ENCODE measurements around the gene SLC43A1.

Gene SLC43A1

DNA sequence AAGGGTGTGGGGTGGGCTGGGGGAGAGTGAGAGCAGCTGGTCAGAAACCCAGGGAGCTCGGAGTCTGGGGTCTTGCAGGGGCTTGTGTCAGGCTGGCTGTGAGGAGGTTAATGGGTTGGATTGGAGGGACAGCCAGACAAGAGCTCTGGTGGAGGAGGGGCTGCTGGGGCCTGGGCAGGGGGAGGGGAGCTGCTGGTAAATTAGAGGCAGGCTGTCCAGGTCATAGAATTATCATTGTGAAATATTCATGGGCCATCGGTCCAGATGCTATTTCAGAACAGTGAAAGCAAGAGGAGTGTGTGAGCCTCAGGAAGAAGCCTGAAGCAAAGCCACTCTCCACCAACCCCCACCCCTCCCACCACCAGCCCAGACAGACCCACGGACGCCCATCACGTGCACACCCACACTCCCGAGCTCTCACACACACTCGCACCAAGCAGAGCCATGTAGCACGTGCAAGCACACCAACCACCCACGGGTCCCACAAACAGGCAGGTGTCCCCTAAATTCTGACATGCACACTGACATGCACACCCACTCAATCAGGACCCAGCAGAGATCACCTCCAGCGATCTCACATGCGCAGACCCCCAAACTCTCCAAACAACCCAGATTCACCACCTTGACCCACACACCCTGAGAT, 36.4 kb downstream of the SLC43A1 start:
- no peak for DNase-seq (ENCODE audit: low read depth)

DNA sequence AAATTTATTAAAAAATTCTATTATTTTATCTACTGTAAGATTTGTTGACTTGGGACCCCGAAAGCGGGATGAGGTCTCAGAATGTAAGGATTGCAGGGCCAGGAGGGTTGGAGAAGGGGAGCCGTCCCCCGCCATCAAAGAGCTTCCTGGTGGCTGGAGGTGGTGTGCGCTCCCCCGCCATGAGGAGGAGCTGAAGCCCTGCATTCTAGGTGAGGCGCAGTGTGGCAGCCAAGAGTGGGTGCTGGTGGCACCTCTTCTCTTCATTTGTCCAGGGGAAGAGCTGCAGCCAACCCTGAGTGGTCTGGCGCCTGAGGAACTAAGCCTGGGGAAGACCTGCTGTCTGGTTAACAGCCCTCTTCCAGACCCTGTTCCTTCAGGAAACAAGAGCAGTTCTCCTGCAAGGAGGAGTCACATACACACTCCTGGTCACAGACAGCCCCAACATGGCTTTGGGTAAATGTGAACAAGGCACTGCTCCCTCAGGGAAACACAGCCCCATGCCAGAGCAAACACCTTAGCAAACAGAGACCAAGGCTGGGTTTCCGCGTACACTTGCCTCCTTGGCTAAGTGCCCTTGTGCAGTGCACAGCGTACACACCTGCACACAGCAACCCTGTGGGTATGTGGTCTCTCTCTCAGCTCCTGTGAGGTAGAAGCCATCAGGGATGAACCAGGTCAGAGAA, 37.9 kb downstream of the SLC43A1 start:
- no peak for DNase-seq (ENCODE audit: low read depth)

- no peak for DNase-seq (ENCODE audit: low read depth)
Measured at GRCh38 chr11:57476757-57477506, 38.6 kb downstream of the SLC43A1 start.

GRCh38 chr11:57476047-57476756, 39.3 kb downstream of the SLC43A1 start:
- DNase-seq (ENCODE audit: low read depth): no peak

DNA sequence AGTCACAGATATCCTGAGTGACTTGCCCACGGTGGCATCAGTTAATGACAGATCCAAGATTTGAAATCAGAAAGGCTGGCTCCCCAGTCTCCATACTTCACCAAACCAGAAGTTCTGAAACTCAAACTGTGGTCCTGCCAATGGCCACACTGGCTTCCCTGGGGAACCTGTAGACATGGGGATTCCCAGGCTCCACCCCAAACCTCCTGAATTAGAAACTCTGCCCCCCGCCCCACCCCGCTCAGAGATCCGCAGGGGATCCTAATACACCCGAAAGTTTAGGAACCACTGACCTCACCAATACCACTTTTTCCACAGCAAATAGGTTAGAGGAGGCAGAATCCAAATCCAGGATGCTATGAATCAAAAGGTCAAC, 39.8 kb downstream of the SLC43A1 start:
- no peak for DNase-seq (ENCODE audit: low read depth)

GRCh38 chr11:57475191-57475590, 40.3 kb downstream of the SLC43A1 start:
- DNase-seq (ENCODE audit: low read depth): no peak

DNA sequence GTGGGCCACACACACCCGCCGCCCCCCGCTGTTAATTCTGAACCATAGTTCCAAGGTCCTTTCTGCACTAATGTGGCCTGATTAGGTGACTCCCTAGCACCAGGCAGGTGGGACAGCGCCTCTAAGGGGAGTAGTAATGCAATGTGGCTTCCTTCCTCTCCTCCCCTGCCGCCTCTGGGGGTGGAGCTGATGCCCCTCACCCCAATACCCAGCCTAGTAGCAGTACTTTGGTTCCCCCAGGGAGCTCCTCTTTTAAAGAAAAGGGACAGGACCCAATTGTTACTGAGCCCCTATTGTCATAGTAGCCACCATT, 40.7 kb downstream of the SLC43A1 start:
- no peak for DNase-seq (ENCODE audit: low read depth)

DNA sequence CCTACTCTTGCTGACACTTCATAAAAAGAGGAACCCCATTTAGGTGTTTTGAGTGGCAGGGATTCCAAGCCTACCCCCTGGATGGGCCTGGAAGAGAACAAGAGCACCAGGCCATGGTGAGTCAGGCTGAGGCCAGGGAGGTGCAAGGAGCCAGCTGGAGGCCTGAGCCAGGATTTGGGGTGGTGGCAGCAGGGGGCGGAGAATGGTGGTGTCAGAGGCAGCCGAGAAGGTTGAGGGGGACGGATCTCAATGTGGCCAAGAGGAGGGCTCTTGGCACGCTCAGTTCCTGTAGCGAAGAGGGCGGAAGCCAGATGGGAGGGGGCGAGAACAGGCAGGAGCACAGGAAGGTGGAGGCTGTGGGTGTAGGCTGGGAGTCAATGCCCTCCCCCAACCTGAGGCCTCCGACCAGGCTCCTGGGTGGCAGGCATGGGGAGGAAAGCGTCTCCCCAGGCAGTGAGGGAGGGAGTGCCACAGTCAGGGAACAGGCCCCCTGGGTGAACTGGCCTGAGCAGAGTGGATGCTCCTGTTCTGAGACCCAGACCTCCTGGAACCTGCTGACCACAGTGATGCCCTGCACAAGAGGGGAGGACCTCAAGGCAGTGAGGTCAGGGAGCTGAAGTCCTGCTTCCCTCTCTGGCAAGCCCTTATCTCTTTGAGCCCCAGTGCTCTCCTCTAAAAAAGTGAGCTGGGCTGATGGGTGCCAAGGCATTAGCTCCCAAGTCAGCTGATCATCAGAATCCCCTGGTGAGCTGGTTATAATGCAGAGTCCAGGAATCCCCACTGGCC, 41.3 kb downstream of the SLC43A1 start:
- no peak for DNase-seq (ENCODE audit: low read depth)

- DNase-seq (ENCODE audit: low read depth): no peak
Measured at GRCh38 chr11:57473285-57473841, 42.1 kb downstream of the SLC43A1 start.

- no peak for DNase-seq (ENCODE audit: low read depth)
Measured at GRCh38 chr11:57471496-57471895, 44.0 kb downstream of the SLC43A1 start.

GRCh38 chr11:57469268-57469667, 46.2 kb downstream of the SLC43A1 start:
- no peak for DNase-seq (ENCODE audit: low read depth)

DNA sequence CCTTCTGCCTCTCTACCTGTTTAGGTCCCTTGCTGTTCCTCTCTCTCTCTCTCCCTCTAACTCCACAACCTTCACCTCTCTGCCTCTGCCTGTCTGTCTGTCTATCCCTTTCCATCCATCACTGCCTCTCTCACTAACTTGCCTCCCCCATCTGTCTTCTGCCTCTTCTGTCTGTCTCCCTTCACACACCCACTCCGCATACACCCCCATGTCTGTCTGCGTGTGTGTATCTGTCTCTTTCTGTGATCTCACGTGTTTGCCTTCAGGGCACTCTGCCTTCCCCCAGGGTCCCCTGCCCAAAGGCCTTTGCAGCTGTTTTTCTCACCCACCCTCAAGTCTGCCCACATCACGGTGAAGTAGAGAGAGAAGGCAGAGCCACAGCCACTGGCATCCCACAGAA, 47.2 kb downstream of the SLC43A1 start:
- no peak for DNase-seq (ENCODE audit: low read depth)

GRCh38 chr11:57467508-57468157, 47.9 kb downstream of the SLC43A1 start:
- DNase-seq (ENCODE audit: low read depth): no peak

- no peak for DNase-seq (ENCODE audit: low read depth)
Measured at GRCh38 chr11:57466680-57467079, 48.8 kb downstream of the SLC43A1 start.

- DNase-seq (ENCODE audit: low read depth): no peak
Measured at GRCh38 chr11:57464539-57465181, 50.8 kb downstream of the SLC43A1 start.

DNA sequence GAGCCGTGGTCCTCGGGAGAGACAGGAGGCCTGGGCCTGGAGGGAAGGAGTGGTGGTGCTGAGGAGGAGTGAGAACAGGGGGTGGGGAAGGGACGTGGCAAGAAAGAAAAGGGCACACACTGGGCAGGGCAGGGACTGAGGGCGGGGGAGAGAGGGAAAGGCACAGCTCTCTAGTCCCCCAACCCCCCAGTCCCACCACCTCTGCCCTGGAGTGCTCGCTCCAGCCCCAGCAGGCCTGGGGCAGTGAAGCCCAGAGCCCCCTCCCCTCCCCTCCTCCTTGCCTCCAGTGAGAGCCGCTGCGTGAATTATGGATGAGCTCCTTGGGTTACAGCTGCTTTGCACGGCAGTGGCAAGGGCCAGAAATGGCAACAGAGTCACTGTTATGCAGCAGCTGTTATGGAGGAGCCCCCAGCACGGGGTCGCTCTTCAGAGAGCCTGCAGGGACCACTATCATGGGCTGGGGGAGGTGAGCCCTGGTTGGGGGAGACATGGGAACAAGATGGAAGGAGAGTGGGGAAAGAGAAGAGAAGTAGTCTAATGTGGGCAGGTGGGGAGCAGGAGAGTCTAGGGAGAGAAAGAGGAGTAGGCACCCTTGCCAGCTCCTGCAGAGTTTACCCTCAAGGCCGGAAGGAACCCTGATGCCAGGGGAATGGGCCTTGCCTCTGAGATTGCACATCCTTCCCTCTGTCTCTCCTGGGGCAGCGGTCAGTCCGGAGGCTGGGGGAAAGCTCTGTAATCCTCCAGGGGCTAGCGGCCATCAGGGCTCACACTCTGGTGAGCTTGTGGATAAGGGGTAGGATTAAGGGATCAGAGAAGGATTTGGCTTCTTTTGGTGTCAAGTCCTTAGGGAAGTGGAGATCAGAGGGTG, 51.6 kb downstream of the SLC43A1 start:
- no peak for DNase-seq (ENCODE audit: low read depth)

- DNase-seq (ENCODE audit: low read depth): no peak
Measured at GRCh38 chr11:57462597-57462996, 52.9 kb downstream of the SLC43A1 start.

DNA sequence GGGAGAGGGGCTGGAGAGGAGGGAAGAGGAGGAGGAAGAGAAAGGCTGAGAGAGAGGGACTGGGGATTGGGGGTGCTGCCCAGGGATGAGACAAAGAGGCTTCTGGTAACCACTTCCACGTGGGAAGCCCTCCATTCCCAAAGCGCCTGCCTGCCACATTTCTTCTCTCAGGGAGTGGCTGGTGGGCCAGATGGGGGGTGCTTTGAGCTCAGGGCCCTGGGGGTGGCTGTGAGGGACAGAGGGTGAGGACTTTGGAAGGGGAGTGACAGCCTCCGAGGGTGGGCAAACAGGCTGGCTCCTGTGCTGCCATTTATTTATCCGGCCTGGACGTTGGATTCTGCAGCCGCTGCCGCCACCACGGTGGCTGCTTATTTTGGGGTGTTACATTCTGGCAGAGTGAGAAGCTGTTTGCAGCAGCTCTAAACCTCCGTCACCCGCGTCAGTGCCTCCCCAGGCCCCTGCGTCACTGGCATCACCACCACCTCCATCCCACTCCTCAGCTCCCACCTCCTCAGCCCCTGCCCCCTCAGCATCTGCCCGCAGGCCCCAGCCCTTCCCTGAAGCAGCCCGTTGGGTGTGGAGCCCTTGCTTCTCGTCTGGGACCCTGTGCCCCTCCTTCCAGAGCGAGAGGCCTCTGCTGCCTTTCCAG, 53.5 kb downstream of the SLC43A1 start:
- no peak for DNase-seq (ENCODE audit: low read depth)

Data from stimulated activated CD8-positive, alpha-beta memory T cell treated with anti-CD3 and anti-CD28 coated beads, Interleukin-12 subunit alpha, Interleukin-12 subunit beta, amount 100 ng/mL, for 1 hour (primary cell).